ACC112 (cell line): ENCODE measurements around the gene PREP.

Experiments
- H2AFZ ChIP-seq: fragments of 200-600 bp; sonication (generic); one replicate; pipeline ENCODE4 v1.6.0; 2017; ENCODE audit warnings: antibody characterized with exemption, low read length; ENCODE audit not compliant: unreplicated experiment
- H3K27ac ChIP-seq: fragments of 200-600 bp; sonication (generic); 2 replicates; pipeline ENCODE4 v1.5.1; 2014; ENCODE audit warnings: low read depth, mild to moderate bottlenecking, antibody characterized with exemption, low read length, moderate library complexity
- H3K27me3 ChIP-seq: fragments of 200-600 bp; sonication (generic); 2 replicates; pipeline ENCODE4 v1.6.1; 2014; ENCODE audit warnings: mild to moderate bottlenecking, antibody characterized with exemption, low read length, moderate library complexity, mixed read lengths; ENCODE audit not compliant: insufficient read depth
- H3K36me3 ChIP-seq: fragments of 200-600 bp; sonication (generic); 2 replicates; pipeline ENCODE4 v1.6.1; 2016; ENCODE audit warnings: mild to moderate bottlenecking, antibody characterized with exemption, low read length, moderate library complexity, mixed read lengths; ENCODE audit not compliant: insufficient read depth
- H3K4me1 ChIP-seq: fragments of 200-600 bp; sonication (generic); one replicate; pipeline ENCODE4 v1.6.1; 2016; ENCODE audit warnings: low read length, mixed read lengths; ENCODE audit not compliant: insufficient read depth, unreplicated experiment, control insufficient read depth
- H3K4me3 ChIP-seq: fragments of 200-600 bp; sonication (generic); 2 replicates; pipeline ENCODE4 v1.5.1; 2014; ENCODE audit warnings: mild to moderate bottlenecking, low read depth, low read length
- H3K79me2 ChIP-seq: fragments of 200-600 bp; sonication (generic); one replicate; pipeline ENCODE4 v1.6.0; 2016; ENCODE audit warnings: low read length; ENCODE audit not compliant: control insufficient read depth, unreplicated experiment, insufficient read depth

Gene PREP

DNA sequence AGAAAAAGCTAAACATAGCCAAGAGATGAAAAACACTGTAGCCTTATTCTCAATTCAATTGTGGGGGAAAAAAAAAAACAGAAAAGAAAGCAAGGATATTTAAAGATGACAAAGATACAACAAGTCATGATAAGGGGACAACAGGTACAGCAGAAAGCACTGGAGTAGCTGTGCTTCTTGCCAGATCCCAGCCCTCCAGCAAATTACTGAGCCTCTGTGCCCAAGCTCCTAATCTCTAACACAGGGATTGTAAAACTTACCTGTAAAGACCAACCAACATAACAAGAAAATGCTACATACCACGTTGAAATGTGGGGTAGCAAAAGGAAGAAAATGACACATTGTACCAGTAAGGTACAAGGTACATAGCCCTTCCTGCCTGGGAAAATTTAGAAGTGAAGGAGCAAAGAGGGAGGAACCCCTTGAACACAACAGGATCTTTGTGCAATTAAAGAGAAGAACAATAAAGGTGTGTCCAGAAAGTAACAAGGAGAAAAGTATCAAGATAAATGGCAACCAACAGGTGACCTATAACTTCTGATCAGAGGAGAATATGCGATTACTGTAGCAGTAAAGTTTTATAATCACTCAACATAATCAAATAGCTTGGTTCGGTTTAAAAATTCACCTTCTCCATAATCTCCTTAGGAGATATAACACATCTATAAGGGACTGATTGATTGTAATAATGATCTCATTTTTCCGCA lies 30.6 kb downstream of the PREP start:
- H3K4me1 ChIP-seq = peaks cover 18% of the 10 kb centered on the region
- no peak overlapping the region for H2AFZ ChIP-seq
- H3K27me3 ChIP-seq = no peaks in the 10 kb centered on the region
- peaks cover 31% of the 10 kb centered on the region for H3K36me3 ChIP-seq
- no peaks in the 10 kb centered on the region for H3K79me2 ChIP-seq
- H3K4me3 ChIP-seq = no peak overlapping the region
- H3K27ac ChIP-seq = no peak overlapping the region

DNA sequence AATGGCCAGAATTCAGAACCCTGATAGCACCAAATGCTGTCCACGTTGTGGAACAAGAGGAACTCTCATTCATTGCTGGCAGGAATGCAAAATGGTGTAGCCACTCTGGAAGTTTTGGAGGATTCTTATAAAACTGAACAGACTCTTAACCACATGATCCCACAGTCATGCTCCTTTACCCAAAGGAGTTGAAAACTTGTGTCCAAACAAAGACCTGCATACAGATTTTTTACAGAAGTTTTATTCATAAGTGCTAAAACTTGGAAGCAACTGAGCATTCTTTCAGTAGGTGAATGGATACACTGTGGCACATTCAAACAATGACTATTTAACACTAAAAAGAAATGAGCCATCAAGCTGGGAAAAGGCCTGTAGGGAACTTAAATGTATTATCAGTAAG lies 32.5 kb downstream of the PREP start:
- Histone ChIP-seq H3K27ac (no peak overlapping the region), H3K36me3 (peaks cover 34% of the 10 kb centered on the region), H2AFZ (no peak overlapping the region), H3K79me2 (no peaks in the 10 kb centered on the region), H3K27me3 (no peaks in the 10 kb centered on the region), H3K4me3 (no peak overlapping the region), H3K4me1 (peaks cover 18% of the 10 kb centered on the region)

DNA sequence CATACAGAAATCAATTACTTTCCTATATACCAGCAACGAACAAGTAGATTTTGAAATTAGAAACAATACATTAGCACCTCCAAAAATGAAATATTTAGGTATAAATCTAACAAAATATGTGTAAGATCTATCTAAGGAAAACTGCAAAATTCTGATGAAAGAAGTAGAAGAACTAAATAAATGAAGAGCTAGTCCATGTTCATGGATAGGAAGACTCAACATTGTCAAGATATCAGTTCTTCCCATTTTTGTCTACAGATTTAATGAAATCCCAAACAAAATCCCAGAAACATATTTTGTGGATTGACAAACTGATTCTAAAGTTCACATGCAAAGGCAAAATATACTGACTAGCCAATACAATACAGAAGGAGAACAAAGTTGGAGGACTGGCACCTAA lies 33.7 kb downstream of the PREP start:
- Histone ChIP-seq H3K4me1 (peaks cover 12% of the 10 kb centered on the region), H3K27ac (no peak overlapping the region), H3K36me3 (peaks cover 27% of the 10 kb centered on the region), H3K27me3 (no peaks in the 10 kb centered on the region), H3K4me3 (no peak overlapping the region), H3K79me2 (no peaks in the 10 kb centered on the region), H2AFZ (no peak overlapping the region)

DNA sequence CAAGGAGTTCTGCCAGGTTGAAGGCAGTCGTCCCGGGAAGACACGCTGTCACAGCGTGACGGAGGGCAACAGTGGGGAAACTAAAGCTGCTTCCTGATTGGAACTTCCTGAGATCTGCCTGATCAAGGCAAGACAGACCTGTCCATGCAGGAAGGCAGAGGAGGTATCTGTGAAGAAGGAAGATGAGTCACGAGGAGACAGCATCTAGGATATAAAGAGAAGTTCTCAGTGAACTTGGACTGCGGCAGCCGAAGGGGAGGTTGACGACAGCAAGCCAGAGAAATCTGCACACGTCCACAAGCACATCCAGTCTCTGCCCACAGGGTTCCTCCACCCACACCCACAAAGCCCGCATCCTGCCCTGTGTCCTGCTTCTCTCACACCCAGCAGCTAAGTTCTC lies 38.6 kb downstream of the PREP start:
- Histone ChIP-seq H3K36me3 (peaks cover 14% of the 10 kb centered on the region), H3K4me1 (peaks cover 16% of the 10 kb centered on the region), H3K79me2 (no peaks in the 10 kb centered on the region), H2AFZ (no peak overlapping the region), H3K27me3 (no peaks in the 10 kb centered on the region), H3K4me3 (no peak overlapping the region), H3K27ac (no peak overlapping the region)

DNA sequence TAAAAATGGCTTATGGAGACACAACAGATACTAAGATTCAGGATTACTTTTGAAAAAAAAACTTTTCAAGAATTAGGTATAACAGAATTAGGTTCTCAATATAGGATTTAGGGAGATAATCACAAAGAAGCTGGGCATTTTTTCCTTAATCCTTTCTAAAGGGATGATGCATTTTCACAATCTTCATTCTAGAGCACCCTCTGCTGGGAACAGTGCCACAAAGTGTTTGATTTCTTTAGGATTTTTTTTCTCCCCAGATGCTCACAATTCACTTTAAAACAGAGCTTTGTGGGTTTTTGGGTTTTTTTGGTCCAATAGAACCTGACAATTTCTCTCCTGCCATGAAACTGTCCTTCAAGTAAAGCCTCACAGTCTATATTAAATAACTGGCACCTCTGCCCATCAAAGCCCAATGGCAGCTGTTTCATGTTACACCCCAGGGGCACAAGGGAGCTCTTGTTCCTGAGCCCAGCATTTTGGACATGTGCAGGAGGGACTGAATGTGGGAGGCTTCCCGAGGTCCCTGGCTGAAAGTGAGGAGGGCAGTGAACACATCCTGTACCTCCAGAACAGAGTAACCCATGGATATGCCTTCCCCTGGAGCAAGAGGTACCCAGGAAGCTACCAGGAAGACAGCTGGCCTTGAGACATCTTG lies 39.7 kb downstream of the PREP start:
- Histone ChIP-seq H3K79me2 (no peaks in the 10 kb centered on the region), H3K4me1 (peaks cover 16% of the 10 kb centered on the region), H3K36me3 (peaks cover 17% of the 10 kb centered on the region), H3K27ac (no peak overlapping the region), H3K27me3 (no peaks in the 10 kb centered on the region), H2AFZ (no peak overlapping the region), H3K4me3 (no peak overlapping the region)

DNA sequence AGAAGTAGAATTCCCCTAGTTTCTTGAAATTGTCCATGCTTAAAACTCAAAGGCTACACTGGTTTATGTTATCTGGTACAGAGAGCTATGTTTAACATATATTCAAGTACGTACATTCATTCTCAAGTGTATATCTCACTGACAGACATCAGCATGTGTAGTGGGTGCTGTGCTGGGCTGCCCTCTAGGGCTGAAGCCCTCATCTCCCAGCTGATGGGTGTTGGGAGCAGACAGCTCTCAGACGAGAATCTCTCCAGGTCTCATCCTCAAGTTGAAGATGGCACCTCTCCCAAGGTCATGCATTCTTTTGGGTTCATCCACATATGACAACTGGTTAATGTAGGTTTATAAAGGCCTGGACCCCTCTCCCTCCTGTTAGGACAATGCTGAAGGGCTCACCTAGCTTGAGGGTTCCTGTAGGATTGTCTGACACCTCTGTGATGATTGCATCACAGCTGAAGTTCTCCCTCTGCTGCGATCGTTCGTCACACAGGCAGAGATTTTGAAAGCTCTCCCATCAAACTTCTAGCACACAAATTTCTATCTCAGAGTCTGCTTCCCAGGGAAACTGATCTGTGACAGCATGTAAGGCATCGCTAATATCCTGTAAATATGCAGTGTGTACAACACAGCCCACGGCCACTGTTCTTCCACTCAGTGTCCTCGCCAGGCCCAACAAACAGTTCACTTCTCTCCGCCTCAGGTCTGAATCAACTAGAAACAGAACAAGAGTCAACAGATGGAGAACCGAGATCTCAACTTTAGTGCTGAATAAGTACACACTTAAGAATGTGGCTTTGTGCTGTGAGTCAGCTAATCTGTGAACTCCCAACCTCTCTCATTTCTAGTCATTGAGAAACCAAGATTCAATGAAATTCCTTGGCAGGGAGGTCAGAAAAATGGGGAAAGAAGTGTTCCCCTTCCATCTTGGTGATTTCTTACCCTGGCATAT lies 43.2 kb downstream of the PREP start:
- peaks cover 36% of the 10 kb centered on the region for H3K36me3 ChIP-seq

DNA sequence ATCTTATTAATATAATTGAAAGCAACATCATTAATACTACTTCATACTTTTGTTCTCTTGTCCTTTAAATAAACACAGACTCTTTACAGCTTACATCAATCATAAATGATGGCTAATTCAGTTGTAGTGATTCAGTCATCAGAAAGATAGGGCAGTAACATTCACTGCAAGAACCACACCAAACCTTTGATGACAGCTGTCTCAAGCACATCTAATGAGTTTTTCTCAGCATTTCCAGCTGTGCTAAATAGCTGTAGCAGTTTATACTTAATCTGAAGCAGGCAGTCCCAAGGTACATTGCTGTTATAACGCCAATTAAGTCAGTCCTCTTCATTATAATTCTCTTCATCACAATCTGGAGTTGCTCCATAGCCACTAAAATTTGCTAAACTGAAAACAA lies 45.7 kb downstream of the PREP start:
- Histone ChIP-seq H3K4me1 (peaks cover 16% of the 10 kb centered on the region), H3K36me3 (peaks cover 45% of the 10 kb centered on the region), H3K79me2 (no peaks in the 10 kb centered on the region), H3K4me3 (no peak overlapping the region), H3K27me3 (no peaks in the 10 kb centered on the region), H2AFZ (no peak overlapping the region), H3K27ac (no peak overlapping the region)

More for the DNA sequence above, 43.2 kb downstream of the PREP start:
- Histone ChIP-seq H2AFZ (no peak overlapping the region), H3K4me3 (no peak overlapping the region; the same call in 1 of the 2 replicates), H3K27ac (peak overlapping the region; percentile 82), H3K4me1 (peaks cover 16% of the 10 kb centered on the region), H3K79me2 (no peaks in the 10 kb centered on the region), H3K27me3 (no peaks in the 10 kb centered on the region)

DNA sequence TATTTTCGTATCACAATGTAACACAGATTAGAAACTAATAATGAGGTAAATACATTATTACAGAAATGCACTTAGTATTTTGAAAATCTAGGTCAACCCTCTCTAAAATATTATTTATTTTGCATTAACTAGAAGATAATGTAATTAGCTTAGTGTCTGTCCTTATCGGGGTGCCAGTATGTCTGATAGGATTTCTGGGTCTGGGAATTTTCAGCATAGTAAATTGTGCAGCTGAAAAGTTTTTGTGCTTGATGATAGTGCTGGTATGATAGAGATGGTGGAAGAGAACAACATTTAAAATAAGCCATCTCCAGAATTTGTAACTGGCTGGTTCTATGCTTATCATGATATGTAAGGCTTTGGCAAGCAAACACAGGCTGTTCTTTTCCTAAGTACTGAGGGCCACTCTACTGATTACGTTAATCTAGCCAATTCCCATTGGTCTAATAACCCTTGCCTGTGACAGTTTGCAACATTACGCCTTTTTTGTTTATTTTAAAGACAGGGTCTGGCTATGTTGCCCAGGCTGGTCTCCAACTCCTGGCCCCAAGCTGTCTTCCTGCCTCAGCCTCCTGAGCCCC lies 50.8 kb downstream of the PREP start:
- H3K27ac ChIP-seq = no peak overlapping the region
- no peak overlapping the region for H2AFZ ChIP-seq
- H3K36me3 ChIP-seq = peaks cover 32% of the 10 kb centered on the region
- H3K79me2 ChIP-seq = no peaks in the 10 kb centered on the region
- no peaks in the 10 kb centered on the region for H3K4me1 ChIP-seq
- H3K27me3 ChIP-seq = no peaks in the 10 kb centered on the region
- H3K4me3 ChIP-seq = no peak overlapping the region

DNA sequence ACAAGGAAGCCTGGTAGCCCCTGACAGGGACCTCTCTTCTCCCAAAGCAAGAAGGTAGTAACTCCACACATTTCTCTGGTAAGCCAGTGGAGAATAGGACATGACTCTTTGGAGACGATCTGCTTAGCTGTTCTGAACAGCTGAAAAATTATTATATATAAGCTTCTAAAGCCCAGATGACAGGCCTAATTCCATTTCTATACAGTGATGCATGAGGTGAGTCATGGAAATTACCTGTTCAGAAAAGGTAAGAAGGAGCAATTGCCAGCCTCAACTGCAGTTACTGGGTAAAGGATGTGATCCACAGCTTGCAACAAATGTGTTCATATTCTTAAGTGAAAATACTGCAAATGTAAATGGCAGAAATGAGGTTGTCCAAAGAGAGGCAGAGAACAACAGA lies 54.0 kb downstream of the PREP start:
- H3K27me3 ChIP-seq = no peaks in the 10 kb centered on the region
- no peaks in the 10 kb centered on the region for H3K79me2 ChIP-seq
- peaks cover 8% of the 10 kb centered on the region for H3K4me1 ChIP-seq
- peaks cover 16% of the 10 kb centered on the region for H3K36me3 ChIP-seq
- no peak overlapping the region for H3K4me3 ChIP-seq
- H3K27ac ChIP-seq = no peak overlapping the region
- H2AFZ ChIP-seq = no peak overlapping the region

DNA sequence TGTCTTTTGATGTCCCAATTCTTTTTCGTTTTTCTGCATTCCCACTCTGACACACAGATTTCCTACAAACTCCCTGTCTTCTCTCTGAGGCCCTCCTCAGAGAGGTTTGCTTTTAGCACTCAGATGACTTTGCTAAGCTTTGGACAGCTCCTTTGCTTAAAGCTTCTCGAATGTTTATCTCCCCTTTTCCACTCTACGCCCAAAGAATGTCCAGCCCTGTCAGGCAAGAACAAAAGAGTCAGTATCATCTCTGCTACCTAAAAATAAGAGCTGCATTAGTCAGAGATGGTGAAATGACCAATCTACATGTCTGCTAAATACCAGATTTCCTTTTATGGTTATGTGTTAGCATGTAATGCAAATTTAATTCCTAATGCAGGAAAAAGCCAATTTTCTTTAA lies 56.8 kb downstream of the PREP start:
- H2AFZ ChIP-seq = no peak overlapping the region
- peak overlapping the region; percentile 40 for H3K27ac ChIP-seq
- no peaks in the 10 kb centered on the region for H3K27me3 ChIP-seq
- peaks cover 8% of the 10 kb centered on the region for H3K4me1 ChIP-seq
- H3K4me3 ChIP-seq = no peak overlapping the region
- H3K36me3 ChIP-seq = peaks cover 3% of the 10 kb centered on the region; the same call in 1 of the 2 replicates
- H3K79me2 ChIP-seq = no peaks in the 10 kb centered on the region
